Measurements from ENCODE around the gene INSR.
"Not testable (repeated sequence)": the region's sequence is repeated elsewhere in the genome, so short reads cannot be mapped to it uniquely, and the experiment has no call there.

The INSR gene

GRCh38 chr19:7228935-7229541 lies 65.2 kb downstream of the INSR start:
- in situ Hi-C loops (cut with MboI; ENCODE audit: low pct_unique_long_range_greater_than_20kb, low sequenced_read_pairs): no loop called here
- no peak for DNase-seq

DNA sequence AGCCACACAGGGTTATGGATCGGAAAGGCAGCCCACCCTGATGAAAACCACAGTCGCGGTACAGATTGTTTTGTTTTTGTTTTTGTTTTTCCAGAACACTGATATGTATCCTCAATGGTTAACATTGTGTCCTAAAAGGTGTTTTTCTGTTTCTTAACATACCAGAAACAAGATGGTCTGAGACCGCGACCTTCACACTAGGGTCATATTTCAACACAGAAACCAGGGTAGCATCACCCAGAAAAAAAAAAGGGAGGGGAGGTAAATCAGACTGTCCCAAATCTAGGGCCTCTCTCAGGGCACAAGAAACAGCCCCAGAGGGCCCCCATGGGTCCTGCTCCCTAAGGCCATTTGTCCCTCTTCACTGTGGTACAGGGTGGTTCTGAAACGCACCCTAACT lies 66.5 kb downstream of the INSR start:
- DNase-seq: no peak
- in situ Hi-C loops (cut with MboI; ENCODE audit: low pct_unique_long_range_greater_than_20kb, low sequenced_read_pairs): no loop called here

GRCh38 chr19:7227149-7227548 lies 67.1 kb downstream of the INSR start:
- DNase-seq; in situ Hi-C loops (cut with MboI; ENCODE audit: low pct_unique_long_range_greater_than_20kb, low sequenced_read_pairs): not testable (repeated sequence)

- DNase-seq: no peak
- in situ Hi-C loops (cut with MboI; ENCODE audit: low pct_unique_long_range_greater_than_20kb, low sequenced_read_pairs): no loop called here
Measured at GRCh38 chr19:7226739-7227138, 67.5 kb downstream of the INSR start.

GRCh38 chr19:7225741-7226140 lies 68.5 kb downstream of the INSR start:
- in situ Hi-C loops (cut with MboI; ENCODE audit: low pct_unique_long_range_greater_than_20kb, low sequenced_read_pairs): no loop called here
- DNase-seq: no peak

DNA sequence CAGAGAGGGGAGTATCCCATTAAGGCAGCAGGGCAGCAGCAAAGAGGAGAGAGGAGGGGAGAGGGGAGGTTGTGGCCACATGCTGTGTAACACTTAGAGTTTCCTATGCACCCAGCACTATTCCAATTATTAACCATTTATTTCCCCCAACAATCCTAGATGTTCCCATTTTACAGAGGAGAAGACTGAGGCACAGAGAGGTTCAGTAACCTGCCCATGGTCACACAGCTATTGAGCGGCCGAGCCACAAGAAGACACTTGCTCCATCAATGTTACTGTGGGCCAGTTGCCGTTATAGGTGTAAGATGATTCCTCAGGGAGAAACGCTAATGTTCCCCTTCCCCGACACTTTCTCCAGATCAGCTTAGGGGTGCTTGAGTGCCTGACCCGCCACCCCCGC lies 69.2 kb downstream of the INSR start:
- in situ Hi-C loops (cut with MboI; ENCODE audit: low pct_unique_long_range_greater_than_20kb, low sequenced_read_pairs): no loop called here
- no peak for DNase-seq

DNA sequence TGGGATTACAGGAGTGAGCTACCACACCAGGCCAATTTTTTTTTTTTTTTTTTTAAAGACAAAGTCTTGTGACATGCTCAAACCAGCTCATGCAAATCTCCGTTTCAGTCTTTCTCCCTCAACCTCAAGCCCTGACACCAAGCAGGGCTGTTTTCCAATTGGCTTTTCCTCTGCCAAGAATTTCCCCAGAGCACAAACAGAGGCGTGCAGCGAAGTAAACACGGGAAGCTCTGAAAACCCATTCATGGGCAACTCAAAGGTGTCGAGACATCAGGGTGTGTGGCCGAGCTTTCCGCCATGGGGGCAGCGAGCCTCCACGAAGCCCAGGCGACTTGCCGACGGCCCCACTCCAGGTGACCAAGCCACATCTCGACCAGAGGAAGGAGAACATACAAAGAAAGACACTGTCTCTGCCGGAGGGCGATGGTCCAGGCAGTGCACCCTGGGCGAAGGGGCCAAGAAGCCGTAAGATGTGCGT lies 70.0 kb downstream of the INSR start:
- in situ Hi-C loops (cut with MboI; ENCODE audit: low pct_unique_long_range_greater_than_20kb, low sequenced_read_pairs): no loop called here
- DNase-seq: no peak

GRCh38 chr19:7223429-7223828 lies 70.8 kb downstream of the INSR start:
- DNase-seq: no peak
- in situ Hi-C loops (cut with MboI; ENCODE audit: low pct_unique_long_range_greater_than_20kb, low sequenced_read_pairs): no loop called here

- DNase-seq: no peak
Measured at GRCh38 chr19:7219056-7219455, 75.2 kb downstream of the INSR start.

DNA sequence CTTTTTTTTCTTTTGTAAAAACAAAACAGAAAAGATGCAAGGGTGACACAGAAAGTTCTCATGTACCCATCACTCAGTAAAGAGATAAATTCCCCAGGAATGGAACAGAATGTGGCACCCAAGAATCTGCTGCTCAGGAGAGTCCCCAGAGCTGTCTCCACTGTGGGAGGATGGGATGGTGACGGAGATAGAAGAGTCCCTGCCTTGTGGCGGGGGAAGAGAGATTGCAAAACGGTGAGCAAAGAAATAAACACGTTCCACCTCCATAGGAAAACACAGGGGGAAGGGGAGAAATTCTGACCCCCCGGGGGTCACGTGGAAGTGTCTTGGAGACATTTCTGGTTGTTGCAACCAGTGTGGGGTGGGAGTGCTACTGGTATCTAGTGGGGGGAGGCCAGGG lies 76.4 kb downstream of the INSR start:
- no peak for DNase-seq
- in situ Hi-C loops (cut with MboI; ENCODE audit: low pct_unique_long_range_greater_than_20kb, low sequenced_read_pairs): no loop called here

More at GRCh38 chr19:7219056-7219455, 75.2 kb downstream of the INSR start:
- in situ Hi-C loops (cut with MboI; ENCODE audit: low pct_unique_long_range_greater_than_20kb, low sequenced_read_pairs): no loop called here

GRCh38 chr19:7216373-7216902 lies 77.8 kb downstream of the INSR start:
- in situ Hi-C loops (cut with MboI; ENCODE audit: low pct_unique_long_range_greater_than_20kb, low sequenced_read_pairs): no loop called here
- DNase-seq: no peak

DNA sequence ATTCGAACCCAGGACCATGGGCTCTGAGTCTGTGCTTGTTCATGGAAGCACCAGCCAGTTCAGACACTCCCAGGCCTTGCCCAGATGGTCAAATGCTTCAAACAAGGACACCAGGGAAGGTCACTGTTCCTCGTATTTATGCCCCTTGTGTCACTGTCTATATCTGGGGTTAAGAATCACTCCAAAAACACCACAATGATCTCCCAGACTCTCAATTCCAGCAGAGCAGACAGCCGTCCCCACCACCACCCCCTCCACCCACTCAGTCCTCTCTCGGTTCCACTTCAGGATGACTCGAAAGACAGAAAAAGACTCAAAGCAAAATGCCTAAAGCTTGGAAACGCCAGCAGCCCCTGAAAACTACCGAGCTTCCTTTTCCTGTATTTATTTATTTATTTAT lies 79.0 kb downstream of the INSR start:
- DNase-seq: no peak
- in situ Hi-C loops (cut with MboI; ENCODE audit: low pct_unique_long_range_greater_than_20kb, low sequenced_read_pairs): no loop called here

DNA sequence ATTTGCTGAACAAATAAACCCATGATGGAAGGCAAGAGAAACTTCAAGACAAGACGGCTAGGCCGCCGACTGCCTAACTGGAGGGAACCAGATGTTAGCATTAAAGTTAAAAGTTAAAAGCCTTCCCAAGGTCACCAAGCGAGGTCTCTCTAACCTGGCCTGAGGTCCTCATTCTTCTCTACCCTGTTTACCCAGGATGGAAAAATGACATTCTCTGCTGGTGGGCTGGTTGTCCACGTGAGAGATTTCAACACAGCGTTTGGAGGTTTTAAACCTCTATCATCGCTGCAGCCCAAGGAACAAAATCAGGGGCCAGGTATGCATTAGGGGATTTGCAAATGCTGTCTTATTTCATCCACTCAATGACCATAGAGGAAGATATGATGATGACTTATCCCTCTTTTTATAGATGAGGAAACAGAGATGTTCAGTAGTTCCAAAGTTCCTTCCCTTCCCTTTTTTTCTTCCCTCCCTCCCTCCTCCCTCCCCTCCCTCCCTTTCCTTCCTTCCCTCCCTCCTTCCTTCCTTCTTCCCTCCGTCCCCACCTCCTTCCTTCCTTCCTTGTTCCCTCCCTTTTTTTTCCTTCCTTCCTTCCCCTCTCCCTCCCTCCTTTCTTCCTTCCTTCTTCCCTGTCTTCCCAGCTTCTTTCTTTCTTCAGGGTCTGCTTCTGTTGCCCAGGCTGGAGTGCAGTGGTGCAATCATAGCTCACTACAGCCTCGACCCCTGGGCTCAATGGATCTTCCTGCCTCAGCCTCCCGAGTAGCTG lies 79.7 kb downstream of the INSR start:
- no peak for DNase-seq
- in situ Hi-C loops (cut with MboI; ENCODE audit: low pct_unique_long_range_greater_than_20kb, low sequenced_read_pairs): no loop called here

DNA sequence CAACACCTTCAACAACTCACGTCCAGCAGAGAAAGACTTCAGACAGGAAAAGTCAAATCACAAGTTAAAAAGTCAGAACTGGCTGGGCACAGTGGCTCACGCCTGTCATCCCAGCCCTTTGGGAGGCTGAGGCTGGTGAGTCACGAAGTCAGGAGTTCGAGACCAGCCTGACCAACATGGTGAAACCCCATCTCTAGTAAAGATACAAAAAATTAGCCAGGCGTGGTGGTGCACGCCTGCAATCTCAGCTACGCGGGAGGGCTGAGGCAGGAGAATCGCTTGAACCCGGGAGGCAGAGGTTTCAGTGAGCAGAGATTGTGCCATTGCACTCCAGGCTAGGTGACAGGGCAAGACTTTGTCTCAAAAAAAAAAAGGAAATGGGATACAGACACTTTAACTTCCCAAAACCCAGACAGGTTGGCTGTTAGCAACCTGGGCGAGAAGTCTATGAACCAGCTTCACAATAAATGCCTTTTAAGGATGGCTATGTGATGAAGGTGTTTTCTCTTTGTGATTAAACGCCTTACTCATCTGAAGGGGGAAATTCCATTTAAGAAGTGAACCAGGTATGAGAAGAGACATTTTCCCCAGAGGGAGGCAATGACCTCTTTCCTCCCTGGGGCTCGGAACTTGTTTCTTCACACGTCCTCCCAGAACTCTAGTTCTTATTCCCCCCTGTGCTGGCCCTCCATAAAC lies 80.4 kb downstream of the INSR start:
- in situ Hi-C loops (cut with MboI; ENCODE audit: low pct_unique_long_range_greater_than_20kb, low sequenced_read_pairs): no loop called here
- no peak for DNase-seq

DNA sequence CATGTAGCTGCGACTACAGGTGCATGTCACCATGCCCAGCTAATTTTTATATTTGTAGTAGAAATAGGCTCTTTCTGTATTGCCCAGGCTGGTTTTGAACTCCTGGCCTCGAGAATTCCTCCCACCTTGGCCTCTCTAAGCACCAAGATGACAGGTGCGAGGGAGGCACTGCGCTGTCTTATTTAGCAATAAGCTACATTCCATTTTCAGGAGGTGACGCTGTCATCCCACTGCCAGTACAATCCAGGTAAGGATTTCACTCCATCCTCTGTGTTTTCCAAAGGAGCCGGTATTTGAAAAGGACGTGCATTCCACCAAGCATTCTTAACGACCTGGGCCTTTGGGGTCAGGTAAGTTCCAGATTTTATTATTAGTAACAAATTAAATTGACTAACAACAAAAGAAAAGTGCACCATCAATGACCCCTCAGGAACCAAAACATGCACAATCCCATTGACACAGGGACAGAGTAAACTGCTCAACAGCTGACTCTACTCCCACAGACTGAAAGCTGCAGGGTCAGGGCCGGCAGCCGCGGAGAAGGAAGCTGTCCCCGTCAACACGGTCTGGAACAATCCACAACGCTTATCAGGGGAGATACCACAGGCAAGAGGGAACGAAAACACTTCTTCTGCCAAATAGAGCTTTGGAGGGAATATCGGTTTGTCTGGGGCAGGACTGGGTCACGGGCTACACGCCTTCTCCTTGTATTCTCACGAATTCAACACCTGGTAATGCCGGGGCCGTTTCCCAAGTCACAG lies 82.8 kb downstream of the INSR start:
- no peak for DNase-seq
- in situ Hi-C loops (cut with MboI; ENCODE audit: low pct_unique_long_range_greater_than_20kb, low sequenced_read_pairs): no loop called here

DNA sequence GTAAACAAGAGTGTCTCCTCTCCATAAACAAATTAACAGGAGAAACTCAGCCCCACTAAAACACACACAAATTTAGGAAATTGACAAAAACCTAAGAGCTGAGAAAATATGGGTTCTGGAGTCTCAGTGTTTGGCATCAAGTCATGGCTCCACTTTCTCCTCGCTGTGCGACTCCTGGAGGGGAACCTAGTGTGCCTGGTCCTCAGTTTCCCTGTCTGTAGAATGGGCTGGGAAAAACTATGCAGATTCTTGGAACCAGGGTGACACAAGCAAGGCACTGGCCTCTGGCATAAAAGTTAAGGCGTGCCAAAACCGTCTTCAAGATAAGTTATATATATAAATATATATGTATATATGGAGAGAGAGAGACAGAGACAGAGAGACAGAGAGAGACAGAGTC lies 83.9 kb downstream of the INSR start:
- no peak for DNase-seq
- in situ Hi-C loops (cut with MboI; ENCODE audit: low pct_unique_long_range_greater_than_20kb, low sequenced_read_pairs): no loop called here

DNA sequence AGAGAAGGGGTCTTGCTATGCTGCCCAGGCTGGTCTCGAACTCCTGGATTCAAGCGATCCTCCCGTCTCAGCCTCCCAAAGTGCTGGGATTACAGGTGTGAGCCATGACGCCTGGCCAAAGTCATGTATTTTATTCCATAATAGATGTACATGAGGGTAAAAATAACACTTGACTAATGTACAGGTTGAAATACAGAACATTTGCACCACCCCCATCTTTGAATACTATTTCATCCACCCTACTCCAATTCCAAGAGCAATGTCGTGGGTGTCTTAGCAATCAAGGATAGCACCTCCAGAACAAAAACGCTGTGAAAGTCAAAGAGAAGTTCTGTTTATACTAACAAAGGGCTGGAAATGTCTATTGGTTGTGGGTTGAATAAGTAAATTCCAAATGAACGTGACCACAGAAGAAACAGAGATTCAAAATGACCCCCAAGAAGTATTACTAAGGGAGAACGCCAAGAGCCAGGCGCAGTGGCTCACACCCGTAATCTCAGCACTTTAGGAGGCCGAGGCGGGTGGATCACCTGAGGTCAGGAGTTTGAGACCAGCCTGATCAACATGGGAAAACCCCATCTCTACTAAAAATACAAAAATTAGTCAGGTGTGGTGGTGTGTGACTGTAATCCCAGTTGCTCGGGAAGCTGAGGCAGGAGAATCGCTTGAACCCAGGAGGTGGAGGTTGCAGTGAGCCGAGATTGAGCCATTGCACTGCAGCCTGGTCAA lies 84.5 kb downstream of the INSR start:
- DNase-seq; in situ Hi-C loops (cut with MboI; ENCODE audit: low pct_unique_long_range_greater_than_20kb, low sequenced_read_pairs): not testable (repeated sequence)

DNA sequence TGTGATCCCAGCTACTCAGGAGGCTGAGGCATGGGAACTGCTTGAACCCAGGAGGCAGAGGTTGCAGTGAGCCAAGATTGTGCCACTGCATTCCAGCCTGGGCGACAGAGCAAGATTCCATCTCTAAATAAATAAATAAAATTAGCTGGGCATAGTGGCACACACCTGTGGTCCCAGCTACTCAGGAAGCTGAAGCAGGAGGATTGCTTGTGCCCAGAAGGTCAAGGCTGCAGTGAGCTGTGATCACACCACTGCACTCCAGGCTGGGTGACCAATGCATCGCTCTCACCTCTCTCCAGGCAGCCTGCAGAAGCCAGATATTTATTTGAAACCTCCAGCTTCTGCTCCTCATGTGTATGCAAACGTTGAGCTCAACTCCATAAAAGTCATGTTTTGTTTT lies 85.2 kb downstream of the INSR start:
- in situ Hi-C loops (cut with MboI; ENCODE audit: low pct_unique_long_range_greater_than_20kb, low sequenced_read_pairs); DNase-seq: not testable (repeated sequence)

GRCh38 chr19:7203332-7203731 lies 90.9 kb downstream of the INSR start:
- no peak for DNase-seq
- in situ Hi-C loops (cut with MboI; ENCODE audit: low pct_unique_long_range_greater_than_20kb, low sequenced_read_pairs): no loop called here

Measured in KBM-7 (cell line).